HG03457 (cell line): Measurements from ENCODE around the gene FABP1.

Experiments used
- ATAC-seq: cut with Tn5 transposase; IDR thresholded peaks from one replicate; pipeline ENCODE4 v1.9.1; 2021; ENCODE audit warnings: moderate number of reproducible peaks; ENCODE audit not compliant: unreplicated experiment

The FABP1 gene

GRCh38 chr2:88139203-88139702 is 11.4 kb upstream of the FABP1 start:
- ATAC-seq: no peak

GRCh38 chr2:88137833-88138232 is 10.0 kb upstream of the FABP1 start:
- ATAC-seq: no peak

- no peak for ATAC-seq
Observed at GRCh38 chr2:88136817-88137216, 9.0 kb upstream of the FABP1 start.

- no peak for ATAC-seq
Observed at GRCh38 chr2:88133875-88134274, 6.0 kb upstream of the FABP1 start.

- ATAC-seq: no peak
Observed at GRCh38 chr2:88131999-88132368, 4.1 kb upstream of the FABP1 start.

GRCh38 chr2:88131201-88131998 is 3.5 kb upstream of the FABP1 start:
- no peak for ATAC-seq

GRCh38 chr2:88129313-88129959 is 1.6 kb upstream of the FABP1 start:
- ATAC-seq: no peak

GRCh38 chr2:88128654-88129312 is 921 bp upstream of the FABP1 start:
- ATAC-seq: no peak

- ATAC-seq: no peak
Observed at GRCh38 chr2:88127638-88127887, 299 bp downstream of the FABP1 start.

- ATAC-seq: no peak
Observed at GRCh38 chr2:88126772-88127637, 857 bp downstream of the FABP1 start.

- ATAC-seq: no peak
Observed at GRCh38 chr2:88125924-88126771, 1.7 kb downstream of the FABP1 start.

- no peak for ATAC-seq
Observed at GRCh38 chr2:88125344-88125923, 2.4 kb downstream of the FABP1 start.

- ATAC-seq: no peak
Observed at GRCh38 chr2:88123975-88124917, 3.6 kb downstream of the FABP1 start.

- no peak for ATAC-seq
Observed at GRCh38 chr2:88123164-88123974, 4.5 kb downstream of the FABP1 start.

- ATAC-seq: no peak
Observed at GRCh38 chr2:88122141-88122884, 5.5 kb downstream of the FABP1 start.

GRCh38 chr2:88121678-88122077 is 6.2 kb downstream of the FABP1 start:
- ATAC-seq: no peak

- no peak for ATAC-seq
Observed at GRCh38 chr2:88117973-88118372, 9.9 kb downstream of the FABP1 start.
